Putamen (tissue), 1 donor: ENCODE measurements around the gene SEMA3F.
"Not testable (repeated sequence)": the region's sequence is repeated elsewhere in the genome, so short reads cannot be mapped to it uniquely, and the experiment has no call there.

ENCODE experiments used
- DNase-seq: peaks from one replicate; pipeline ENCODE4 v3.0.0-alpha.2; 2016; ENCODE audit warnings: low spot score

SEMA3F gene

GRCh38 chr3:50193746-50194127 lies 38.6 kb downstream of the SEMA3F start:
- DNase-seq, result no peak

- DNase-seq, result peak; percentile 48
These were observed 39.2 kb downstream of the SEMA3F start for GRCh38 chr3:50194128-50194902.

GRCh38 chr3:50194903-50195500 lies 39.9 kb downstream of the SEMA3F start:
- DNase-seq, result no peak

GRCh38 chr3:50195501-50196252 lies 40.6 kb downstream of the SEMA3F start:
- DNase-seq, result no peak

GRCh38 chr3:50196253-50196801 lies 41.2 kb downstream of the SEMA3F start:
- no peak for DNase-seq

- DNase-seq, result no peak
These were observed 46.6 kb downstream of the SEMA3F start for GRCh38 chr3:50201573-50202315.

- no peak for DNase-seq
These were observed 47.4 kb downstream of the SEMA3F start for GRCh38 chr3:50202353-50203112.

GRCh38 chr3:50203113-50203808 lies 48.1 kb downstream of the SEMA3F start:
- DNase-seq, result no peak

GRCh38 chr3:50203809-50204803 lies 49.0 kb downstream of the SEMA3F start:
- no peak for DNase-seq

- DNase-seq, result no peak
These were observed 49.8 kb downstream of the SEMA3F start, which contains the start of gene SLC38A3 for GRCh38 chr3:50204804-50205412. SLC38A3 (plus strand) TSS chr3:50205271; CDS start chr3:50214200, 8,929 bp downstream.

- no peak for DNase-seq
These were observed 50.5 kb downstream of the SEMA3F start for GRCh38 chr3:50205413-50206276.

GRCh38 chr3:50207359-50208042 lies 52.4 kb downstream of the SEMA3F start:
- no peak for DNase-seq

- no peak for DNase-seq
These were observed 53.7 kb downstream of the SEMA3F start for GRCh38 chr3:50208677-50209344.

GRCh38 chr3:50210176-50210509 lies 55.0 kb downstream of the SEMA3F start:
- no peak for DNase-seq

- DNase-seq, result no peak
These were observed 55.6 kb downstream of the SEMA3F start for GRCh38 chr3:50210510-50211367.

- DNase-seq, result not testable (repeated sequence)
These were observed 56.2 kb downstream of the SEMA3F start for GRCh38 chr3:50211368-50211717.
